B cell (primary cell): ENCODE data around the gene ADAMTS13.

ENCODE experiments used
- EZH2 ChIP-seq: IDR thresholded peaks from 2 replicates; pipeline ENCODE4 v1.6.1; 2012; ENCODE audit warnings: borderline replicate concordance, low read depth, mild to moderate bottlenecking, moderate library complexity, low read length; ENCODE audit not compliant: insufficient read depth, poor library complexity, severe bottlenecking
- TF ChIP-seq, protein P1 (sequence below): fragments of 200-600 bp; IDR thresholded peaks from one replicate; pipeline ENCODE4 v1.8.0; 2022; ENCODE audit warnings: antibody characterized with exemption, mild to moderate bottlenecking

DNA sequence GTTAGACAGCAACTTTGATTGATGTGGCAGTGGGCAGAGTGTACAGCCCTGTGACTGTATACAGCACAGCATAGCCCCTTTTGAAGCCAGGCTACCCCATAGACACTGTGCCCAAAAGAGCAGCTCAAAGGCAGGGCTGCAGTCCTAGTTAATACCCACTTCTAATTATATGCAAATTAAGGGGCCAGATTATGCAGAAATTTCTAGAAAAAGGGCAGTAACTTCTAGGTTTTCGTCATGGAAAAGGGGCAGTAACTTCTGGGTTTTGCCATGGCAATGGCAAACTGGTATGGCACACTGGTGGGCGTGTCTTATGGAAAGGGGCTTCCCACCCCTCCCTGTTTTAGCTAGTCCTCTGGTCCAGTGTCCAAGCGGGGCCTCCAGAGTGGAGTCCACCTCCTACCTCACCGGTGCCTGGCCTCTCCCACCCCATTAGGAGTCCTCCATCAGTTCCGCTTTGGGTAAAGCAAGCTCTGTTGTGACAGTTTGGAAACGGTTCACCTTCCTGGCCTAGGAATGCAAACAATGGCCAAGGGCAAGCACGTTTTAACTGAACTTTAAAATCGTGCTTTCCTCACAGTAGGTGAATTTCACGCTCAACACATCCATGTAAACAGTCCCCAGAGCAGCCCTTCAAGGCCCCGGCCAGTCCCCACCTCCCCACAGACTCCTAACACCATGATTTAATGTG lies 5.6 kb downstream of the ADAMTS13 start:
- TF ChIP-seq, protein P1, sequence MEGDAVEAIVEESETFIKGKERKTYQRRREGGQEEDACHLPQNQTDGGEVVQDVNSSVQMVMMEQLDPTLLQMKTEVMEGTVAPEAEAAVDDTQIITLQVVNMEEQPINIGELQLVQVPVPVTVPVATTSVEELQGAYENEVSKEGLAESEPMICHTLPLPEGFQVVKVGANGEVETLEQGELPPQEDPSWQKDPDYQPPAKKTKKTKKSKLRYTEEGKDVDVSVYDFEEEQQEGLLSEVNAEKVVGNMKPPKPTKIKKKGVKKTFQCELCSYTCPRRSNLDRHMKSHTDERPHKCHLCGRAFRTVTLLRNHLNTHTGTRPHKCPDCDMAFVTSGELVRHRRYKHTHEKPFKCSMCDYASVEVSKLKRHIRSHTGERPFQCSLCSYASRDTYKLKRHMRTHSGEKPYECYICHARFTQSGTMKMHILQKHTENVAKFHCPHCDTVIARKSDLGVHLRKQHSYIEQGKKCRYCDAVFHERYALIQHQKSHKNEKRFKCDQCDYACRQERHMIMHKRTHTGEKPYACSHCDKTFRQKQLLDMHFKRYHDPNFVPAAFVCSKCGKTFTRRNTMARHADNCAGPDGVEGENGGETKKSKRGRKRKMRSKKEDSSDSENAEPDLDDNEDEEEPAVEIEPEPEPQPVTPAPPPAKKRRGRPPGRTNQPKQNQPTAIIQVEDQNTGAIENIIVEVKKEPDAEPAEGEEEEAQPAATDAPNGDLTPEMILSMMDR = no peak
- TF ChIP-seq EZH2 = no peak
